GM18519 (cell line): Measurements from ENCODE around the gene PRKG1.
"Not testable (repeated sequence)": the region's sequence is repeated elsewhere in the genome, so short reads cannot be mapped to it uniquely, and the experiment has no call there.

Experiments used
- ATAC-seq: cut with Tn5 transposase; IDR thresholded peaks from one replicate; pipeline ENCODE4 v1.9.1; 2021; ENCODE audit warnings: mild to moderate bottlenecking, moderate library complexity; ENCODE audit not compliant: unreplicated experiment, low FRiP score

PRKG1 gene

GRCh38 chr10:51313251-51313650 is 239.0 kb downstream of the PRKG1 start:
- no peak for ATAC-seq

GRCh38 chr10:51313773-51314478 is 239.6 kb downstream of the PRKG1 start:
- ATAC-seq, result no peak

DNA sequence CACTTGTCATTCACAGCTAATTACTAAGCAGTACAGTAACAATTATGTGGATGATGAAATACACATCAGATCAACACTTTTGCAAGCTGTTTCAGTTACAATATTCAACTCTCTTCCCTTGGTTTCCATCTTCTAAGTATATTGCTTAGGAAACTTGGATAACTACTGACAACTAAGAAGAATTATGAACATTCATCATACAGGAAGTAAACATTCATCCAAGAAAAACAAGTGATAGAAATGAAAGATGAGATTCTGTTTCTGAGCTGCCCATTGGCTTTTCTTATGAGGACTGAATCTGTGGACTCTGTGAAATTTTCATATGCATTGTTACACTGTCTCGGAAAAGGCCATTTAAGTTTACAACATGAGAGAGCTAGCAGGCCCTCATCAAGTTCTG is 240.2 kb downstream of the PRKG1 start:
- no peak for ATAC-seq

DNA sequence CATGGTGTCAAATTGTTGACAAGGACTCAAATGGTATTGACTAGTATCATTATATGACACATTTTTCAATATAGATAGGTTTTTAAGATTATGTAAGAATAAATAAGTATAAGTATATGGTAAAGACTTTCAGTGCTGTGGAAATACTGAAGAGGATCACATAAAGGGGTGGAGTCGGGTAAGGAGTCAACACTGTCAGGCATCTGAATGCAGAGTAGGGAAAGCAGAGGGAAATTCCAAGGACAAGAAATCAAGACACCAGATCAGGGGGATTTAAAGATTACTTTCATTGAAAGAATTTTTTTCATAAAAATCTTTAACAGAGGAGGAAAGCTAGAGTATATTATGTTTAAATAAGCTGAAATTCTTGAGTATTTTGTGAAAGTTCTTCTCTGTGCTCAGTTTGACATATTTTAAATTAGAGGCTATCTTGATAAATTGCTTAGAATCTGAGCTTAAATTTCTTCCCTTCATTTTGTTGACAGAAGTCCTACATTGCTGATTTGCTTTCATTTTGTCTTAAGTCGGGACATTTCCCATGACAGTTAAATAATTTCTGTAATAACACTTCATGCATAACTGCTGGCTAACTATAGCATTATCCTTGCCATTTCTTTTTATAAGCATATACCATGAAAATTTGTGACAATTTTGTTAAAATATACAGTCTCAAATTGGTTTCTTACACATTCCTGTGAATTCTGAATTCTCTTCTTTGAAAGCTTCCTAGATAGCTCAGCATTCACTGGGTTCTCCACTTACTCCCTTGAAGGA is 244.3 kb downstream of the PRKG1 start:
- ATAC-seq, result no peak

GRCh38 chr10:51319173-51319435 is 244.8 kb downstream of the PRKG1 start:
- ATAC-seq, result no peak

GRCh38 chr10:51321300-51321699 is 247.0 kb downstream of the PRKG1 start:
- ATAC-seq, result no peak

GRCh38 chr10:51321980-51322379 is 247.7 kb downstream of the PRKG1 start:
- ATAC-seq, result no peak

- no peak for ATAC-seq
These were observed 251.4 kb downstream of the PRKG1 start for GRCh38 chr10:51325649-51326048.

GRCh38 chr10:51326174-51326573 is 251.9 kb downstream of the PRKG1 start:
- ATAC-seq, result no peak

DNA sequence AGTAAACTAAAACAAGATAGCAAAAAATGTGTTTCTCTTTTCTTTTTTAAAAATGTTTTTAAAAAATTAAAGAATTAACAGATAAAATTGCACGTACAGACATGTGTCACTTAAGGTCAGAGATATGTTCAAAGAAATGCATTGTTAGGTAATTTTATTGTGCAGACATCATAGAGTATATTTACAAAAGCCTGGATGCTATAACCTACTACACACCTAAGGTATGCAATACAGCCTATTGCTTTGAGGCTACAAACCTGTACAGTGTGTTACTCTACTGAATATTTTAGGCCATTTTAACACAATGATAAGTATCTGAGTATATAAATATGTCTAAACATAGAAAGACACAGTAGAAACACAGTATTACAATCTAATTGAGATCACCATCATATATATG is 253.1 kb downstream of the PRKG1 start:
- ATAC-seq, result no peak

- no peak for ATAC-seq
These were observed 266.1 kb downstream of the PRKG1 start for GRCh38 chr10:51340366-51340765.

DNA sequence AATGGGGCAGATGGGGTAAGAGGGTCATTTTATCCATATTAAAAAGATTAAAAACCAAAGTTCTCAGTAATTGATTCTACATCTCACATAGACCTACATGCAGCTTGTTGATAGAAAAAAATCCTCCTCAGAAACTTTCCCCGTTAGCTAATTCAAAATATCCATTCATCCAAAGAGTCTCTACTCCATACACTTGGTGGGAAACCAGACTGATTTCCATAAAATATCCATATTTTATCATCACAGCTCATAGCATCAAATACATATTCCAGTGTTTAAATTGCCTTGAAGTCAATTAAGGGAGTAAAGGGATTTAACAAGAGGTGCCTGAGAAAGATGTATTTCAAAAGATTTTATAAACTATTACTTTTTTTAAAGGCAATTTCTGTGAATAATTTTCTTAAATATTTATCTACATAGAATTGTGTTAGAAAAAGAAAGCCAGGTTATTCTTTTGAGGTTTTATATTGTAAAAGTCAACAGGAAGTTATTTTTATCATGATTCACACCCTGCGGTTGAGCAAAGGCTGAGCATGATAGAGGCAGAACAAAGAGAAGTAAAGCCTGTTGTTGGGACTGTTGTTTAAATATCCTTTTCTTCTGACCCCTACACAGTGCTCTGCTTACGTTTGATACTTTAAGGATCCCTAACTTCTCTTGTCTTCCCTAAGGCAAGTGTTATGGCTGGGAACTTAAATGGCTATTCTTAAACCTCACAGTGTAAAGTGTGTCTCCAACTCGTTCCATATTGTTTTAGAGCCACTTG is 266.7 kb downstream of the PRKG1 start:
- ATAC-seq, result no peak

GRCh38 chr10:51341745-51342144 is 267.5 kb downstream of the PRKG1 start:
- ATAC-seq, result not testable (repeated sequence)

DNA sequence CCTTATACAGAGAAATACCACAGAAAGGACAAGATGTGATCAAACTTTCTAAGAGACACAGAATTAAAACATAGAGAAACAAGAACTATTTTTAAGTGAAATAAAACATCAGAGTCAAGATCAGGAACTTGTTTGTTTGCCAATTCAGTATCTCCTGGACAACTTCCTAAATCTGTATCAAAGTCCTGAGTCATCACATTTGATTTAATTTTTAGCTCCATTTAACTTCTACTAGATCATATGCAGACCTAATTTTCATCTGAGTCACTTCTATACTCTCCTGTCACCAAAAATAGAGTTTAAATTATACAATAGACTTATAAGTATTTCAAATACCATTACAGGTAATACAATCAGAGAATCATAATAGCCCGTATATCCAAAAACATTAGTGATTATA is 268.1 kb downstream of the PRKG1 start:
- ATAC-seq, result no peak

GRCh38 chr10:51343391-51343790 is 269.1 kb downstream of the PRKG1 start:
- no peak for ATAC-seq

- no peak for ATAC-seq
These were observed 270.1 kb downstream of the PRKG1 start for GRCh38 chr10:51344371-51344770.

DNA sequence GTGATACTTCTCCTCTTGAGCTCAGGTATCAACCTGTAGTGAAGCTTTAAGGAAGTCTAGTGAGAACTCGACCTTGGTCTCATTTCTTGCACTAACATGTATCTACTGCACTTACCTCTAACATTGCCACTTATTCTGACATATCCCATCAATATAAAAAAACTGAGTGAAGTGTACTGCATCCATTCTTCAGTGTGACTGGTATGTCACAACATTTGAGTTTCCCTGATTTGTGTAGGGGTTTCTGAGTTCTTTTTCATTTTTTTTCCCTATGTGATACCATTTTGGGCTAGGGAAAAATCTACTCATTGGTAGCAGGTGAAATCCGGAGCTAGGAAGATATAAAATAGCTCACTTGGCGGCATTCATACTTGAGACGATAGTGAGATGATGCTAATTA is 274.3 kb downstream of the PRKG1 start:
- no peak for ATAC-seq

GRCh38 chr10:51357170-51357569 is 282.9 kb downstream of the PRKG1 start:
- ATAC-seq, result no peak

DNA sequence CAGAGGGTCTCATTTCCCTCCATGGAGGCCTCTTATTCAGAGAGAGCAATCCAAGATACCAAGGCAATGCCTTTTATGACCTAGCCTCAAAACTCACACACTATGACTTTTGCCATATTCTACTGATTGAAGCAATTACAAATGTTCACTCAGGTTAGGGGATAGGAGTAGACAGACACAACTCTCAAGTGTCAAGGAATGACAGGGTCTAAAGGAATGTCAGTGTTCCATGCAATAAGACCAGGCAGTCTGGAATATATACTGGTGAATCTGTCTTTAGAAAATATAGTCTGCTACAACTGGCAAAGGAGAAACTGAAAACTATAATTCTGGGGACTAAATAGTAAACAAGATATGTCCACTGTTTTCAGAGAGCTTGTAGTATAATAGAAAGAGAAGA is 283.9 kb downstream of the PRKG1 start:
- ATAC-seq, result no peak

- ATAC-seq, result no peak
These were observed 289.1 kb downstream of the PRKG1 start for GRCh38 chr10:51363415-51363814.

GRCh38 chr10:51364674-51365073 is 290.4 kb downstream of the PRKG1 start:
- no peak for ATAC-seq

- no peak for ATAC-seq
These were observed 291.8 kb downstream of the PRKG1 start for GRCh38 chr10:51366044-51366443.
